Thyroid gland (tissue), 4 donors: ENCODE measurements around the gene POU2AF3. TPM values are rescaled to one million over a fixed set of nuclear protein-coding genes. Genes with fewer than 3 reads are reported as not detected.

Experiments used
- DNase-seq, 2 donors: peaks; one replicate each; pipeline ENCODE4 v3.0.0-alpha.2; 2019
- H3K27ac ChIP-seq, 3 donors: fragments of 200-600 bp; sonication (generic); 1 replicate in 2 of 3; 2 replicates in 1 of 3; pipeline ENCODE4 v1.5.1; 2016 to 2019; ENCODE audit warnings: mild to moderate bottlenecking in 1 of 3, moderate library complexity in 1 of 3
- H3K27me3 ChIP-seq: fragments of 200-600 bp; sonication (generic); one replicate; pipeline ENCODE4 v1.5.1; 2019
- H3K36me3 ChIP-seq, 2 donors: fragments of 200-600 bp; sonication (generic); one replicate each; pipeline ENCODE4 v1.5.1; 2016 to 2019
- H3K4me1 ChIP-seq, 2 donors: fragments of 200-600 bp; sonication (generic); one replicate each; pipeline ENCODE4 v1.5.1; 2017 to 2019
- H3K4me3 ChIP-seq, 3 donors: fragments of 200-600 bp; sonication (generic); replicated peaks in 1 of 3; 1 replicate in 2 of 3; 2 replicates in 1 of 3; pipeline ENCODE4 v1.5.1; 2016; ENCODE audit warnings: mild to moderate bottlenecking in 1 of 3
- H3K9me3 ChIP-seq: fragments of 200-600 bp; sonication (generic); one replicate; pipeline ENCODE4 v1.5.1; 2017
- CTCF ChIP-seq, 6 experiments: fragments of 200-600 bp in 3 of 6; fragments of 450-650 bp in 3 of 6; sonication (generic) in 3 of 6; IDR thresholded peaks; one replicate each; pipeline ENCODE4 v1.5.1; 2016 to 2019; ENCODE audit warnings: antibody characterized with exemption in 6 of 6, mild to moderate bottlenecking in 2 of 6, inconsistent platforms in 1 of 6, moderate library complexity in 1 of 6
- POLR2A ChIP-seq, 2 donors: fragments of 450-650 bp; IDR thresholded peaks; one replicate each; pipeline ENCODE4 v1.6.1; 2017; ENCODE audit warnings: antibody characterized with exemption in 2 of 2, mild to moderate bottlenecking in 2 of 2, moderate library complexity in 1 of 2
- WGBS, 2 donors: methylation state at CpG; one replicate each; pipeline ENCODE4 v1.1.5; 2017; 5-methylcytosine and 5-hydroxymethylcytosine counted together
- intact Hi-C: fragments of 100-400 bp; cut with DNase I; formaldehyde crosslinking; loops from one replicate; pipeline ENCODE4 v1.15.1; 2023
- total RNA-seq, 4 donors: library from RNA; depleted of rRNA; stranded (reverse); fragments of >200 nt; gene quantifications; one replicate each; pipeline ENCODE4 v1.2.3, GENCODE V29; 2016

POU2AF3 gene
- total RNA-seq, 4 donors from 2014 or later = 2.0 to 5.0 (median 4.6) TPM; not detected in 1

GRCh38 chr11:111303461-111303860, 5.1 kb downstream of the POU2AF3 start:
- Histone ChIP-seq H3K4me1 (peaks cover 42 to 48% of the 10 kb centered on the region in 2 donors), H3K27me3 (no peaks in the 10 kb centered on the region), H3K36me3 (no peaks in the 10 kb centered on the region), H3K27ac (peak overlapping the region; percentile 80 to 92 (median 91)), H3K4me3 (no peak overlapping the region), H3K9me3 (no peaks in the 10 kb centered on the region)
- TF ChIP-seq CTCF (IDR thresholded peaks at IDR 0.05) (no peak), POLR2A (IDR thresholded peaks at IDR 0.05) (no peak)
- intact Hi-C loops = loop anchor here (5.0 kb wide), 1 partner anchor 114 kb away; no protein-coding TSS in a partner anchor
- 14 to 30% methylated on average over 4 of the region's 4 CpGs for WGBS, 2 donors
- DNase-seq = peak in 1 of 2 donors; percentile 30

DNA sequence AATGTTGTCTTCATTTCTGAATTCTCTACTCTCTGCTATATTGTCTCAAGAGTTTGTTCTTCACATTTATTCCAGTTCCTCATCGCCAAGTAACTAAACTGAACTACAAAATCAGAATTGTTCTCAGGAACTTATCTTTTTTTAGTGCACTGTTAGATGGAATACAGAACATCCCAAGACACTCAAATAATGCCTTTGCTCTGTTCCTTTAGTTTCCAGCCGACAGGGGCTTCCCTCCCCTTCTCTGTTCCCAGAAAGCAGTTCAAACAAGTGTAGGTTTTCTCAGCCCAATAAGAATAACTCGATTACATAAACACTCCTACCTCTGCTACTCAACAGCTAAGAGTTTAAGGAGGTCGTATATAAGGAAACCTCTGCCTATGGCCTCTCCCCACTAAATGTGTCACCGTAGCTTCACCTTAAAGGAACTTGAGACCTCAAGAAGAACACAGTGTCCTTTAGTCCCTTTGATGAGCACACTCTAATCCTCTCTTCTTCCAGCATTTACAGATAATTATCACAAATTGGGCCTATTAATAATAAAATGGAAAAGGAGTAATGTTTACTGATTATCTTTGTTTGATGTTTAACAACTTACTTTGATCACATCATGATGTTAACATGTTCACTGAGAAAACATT, 6.9 kb downstream of the POU2AF3 start:
- Histone ChIP-seq H3K36me3 (no peaks in the 10 kb centered on the region), H3K4me1 (peaks cover 31 to 38% of the 10 kb centered on the region in 2 donors), H3K27ac (no peak overlapping the region), H3K4me3 (no peak overlapping the region), H3K27me3 (no peaks in the 10 kb centered on the region), H3K9me3 (no peaks in the 10 kb centered on the region)
- DNase-seq = no peak
- TF ChIP-seq CTCF (IDR thresholded peaks at IDR 0.05) (no peak), POLR2A (IDR thresholded peaks at IDR 0.05) (no peak)
- 70 to 74% methylated on average over 5 of the region's 5 CpGs for WGBS, 2 donors
- intact Hi-C loops = no loop called here

DNA sequence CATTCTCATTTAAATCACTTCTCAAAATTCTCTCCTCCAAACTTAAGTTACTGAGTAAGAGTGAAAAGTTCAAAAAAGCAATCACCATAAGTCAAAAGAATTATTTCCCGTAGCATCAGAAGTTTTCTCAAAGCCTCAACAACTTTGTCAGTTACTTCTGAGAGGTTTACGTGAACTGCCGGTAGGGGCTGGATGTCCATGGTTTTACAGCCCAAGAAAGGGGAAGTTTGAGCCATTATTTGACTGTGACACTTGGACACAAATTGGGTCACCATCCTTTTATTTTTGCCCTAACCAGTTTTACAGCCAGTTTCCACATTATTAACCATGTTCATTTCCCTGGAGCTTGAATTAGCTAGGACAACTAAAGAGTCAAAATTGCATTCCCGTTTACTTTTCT, 7.5 kb downstream of the POU2AF3 start:
- intact Hi-C loops = no loop called here

GRCh38 chr11:111306321-111306720, 8.0 kb downstream of the POU2AF3 start:
- TF ChIP-seq POLR2A (IDR thresholded peaks at IDR 0.05) (no peak), CTCF (IDR thresholded peaks at IDR 0.05) (no peak)
- Histone ChIP-seq H3K27me3 (no peaks in the 10 kb centered on the region), H3K9me3 (no peaks in the 10 kb centered on the region), H3K4me3 (no peak overlapping the region), H3K4me1 (peaks cover 23 to 28% of the 10 kb centered on the region in 2 donors), H3K36me3 (no peaks in the 10 kb centered on the region), H3K27ac (no peak overlapping the region)
- no peak for DNase-seq
- WGBS, 2 donors = 88 to 91% methylated on average over 5 of the region's 5 CpGs
- intact Hi-C loops = no loop called here

More for the DNA sequence above, 7.5 kb downstream of the POU2AF3 start:
- no peak for DNase-seq
- H3K9me3 ChIP-seq = no peaks in the 10 kb centered on the region
- H3K4me1 ChIP-seq = peaks cover 25 to 32% of the 10 kb centered on the region in 2 donors
- TF ChIP-seq CTCF (IDR thresholded peaks at IDR 0.05) (no peak), POLR2A (IDR thresholded peaks at IDR 0.05) (no peak)
- H3K27ac ChIP-seq = no peak overlapping the region
- no peaks in the 10 kb centered on the region for H3K36me3 ChIP-seq
- no peak overlapping the region for H3K4me3 ChIP-seq
- H3K27me3 ChIP-seq = no peaks in the 10 kb centered on the region
- 91 to 92% methylated on average over 4 of the region's 4 CpGs for WGBS, 2 donors

- H3K27ac ChIP-seq = no peak overlapping the region
- H3K36me3 ChIP-seq = no peaks in the 10 kb centered on the region
- no peaks in the 10 kb centered on the region for H3K27me3 ChIP-seq
- H3K4me1 ChIP-seq = peaks cover 12 to 26% of the 10 kb centered on the region in 2 donors
- no peak for TF ChIP-seq CTCF (IDR thresholded peaks at IDR 0.05)
- TF ChIP-seq POLR2A (IDR thresholded peaks at IDR 0.05) = no peak
- DNase-seq = no peak
- no peaks in the 10 kb centered on the region for H3K9me3 ChIP-seq
- WGBS, 2 donors = 78 to 85% methylated on average over 3 of the region's 3 CpGs
- intact Hi-C loops = no loop called here
- H3K4me3 ChIP-seq = no peak overlapping the region
Observed at GRCh38 chr11:111307472-111308108, 9.2 kb downstream of the POU2AF3 start.
